Cerebellar nuclear complex (tissue), 1 donor: ENCODE results near the gene FUT3.

ENCODE experiments used
- DNase-seq, 2 experiments: peaks; one replicate each; lab custom pipeline; 2025; lab: John Stamatoyannopoulos, UW

The FUT3 gene

DNA sequence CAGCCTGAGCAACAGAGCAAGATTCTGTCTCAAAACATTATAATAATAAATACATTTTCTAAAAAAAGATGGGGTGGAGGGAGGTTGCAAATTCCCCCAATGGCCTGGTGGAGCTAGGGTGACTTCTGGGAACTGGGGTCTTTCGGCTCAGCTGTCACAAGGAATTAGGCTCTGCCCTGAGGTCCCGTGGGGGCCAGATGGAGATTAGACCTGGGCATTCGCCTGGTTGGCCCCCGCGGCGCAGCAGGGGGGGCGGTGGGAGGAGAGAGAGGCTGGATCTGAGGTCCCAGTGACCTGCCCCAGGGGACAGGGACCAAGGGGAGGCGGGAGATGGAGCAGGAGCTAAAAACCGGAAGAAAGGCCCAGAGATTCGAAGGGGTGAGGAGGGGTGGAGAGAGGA, 26.5 kb downstream of the FUT3 start:
- DNase-seq = no peak

DNA sequence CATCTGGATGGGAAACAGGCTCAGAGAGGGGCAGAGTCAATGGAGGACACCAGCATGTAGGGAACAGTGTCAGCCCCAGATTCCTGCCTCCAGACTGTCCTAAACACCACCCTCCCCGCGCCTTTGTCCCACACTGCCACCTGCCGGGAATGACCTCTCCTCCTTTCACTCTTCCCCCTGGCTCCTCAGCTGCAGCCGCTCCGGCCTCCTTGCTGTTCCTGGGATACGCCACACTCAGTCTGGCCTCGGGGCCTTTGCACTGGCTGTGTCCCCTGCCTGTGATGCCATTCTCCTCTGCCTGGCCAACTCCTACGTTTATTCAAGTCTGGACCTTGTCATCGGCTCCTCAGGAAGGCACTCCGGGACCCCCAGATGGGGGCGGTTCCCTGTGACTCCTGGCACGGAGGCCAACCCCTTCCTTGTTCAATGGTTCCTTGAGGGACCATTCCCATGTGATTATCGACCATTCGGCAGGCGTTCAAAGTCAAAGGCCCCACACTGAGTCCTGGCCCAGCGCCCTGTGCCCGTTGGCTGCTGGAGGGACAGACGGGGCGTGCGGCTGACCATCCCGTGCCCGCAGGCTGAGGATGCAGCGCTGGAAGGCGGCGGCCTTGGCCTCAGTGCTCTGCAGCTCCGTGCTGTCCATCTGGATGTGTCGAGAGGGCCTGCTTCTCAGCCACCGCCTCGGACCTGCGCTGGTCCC, 27.5 kb downstream of the FUT3 start:
- DNase-seq = no peak

DNA sequence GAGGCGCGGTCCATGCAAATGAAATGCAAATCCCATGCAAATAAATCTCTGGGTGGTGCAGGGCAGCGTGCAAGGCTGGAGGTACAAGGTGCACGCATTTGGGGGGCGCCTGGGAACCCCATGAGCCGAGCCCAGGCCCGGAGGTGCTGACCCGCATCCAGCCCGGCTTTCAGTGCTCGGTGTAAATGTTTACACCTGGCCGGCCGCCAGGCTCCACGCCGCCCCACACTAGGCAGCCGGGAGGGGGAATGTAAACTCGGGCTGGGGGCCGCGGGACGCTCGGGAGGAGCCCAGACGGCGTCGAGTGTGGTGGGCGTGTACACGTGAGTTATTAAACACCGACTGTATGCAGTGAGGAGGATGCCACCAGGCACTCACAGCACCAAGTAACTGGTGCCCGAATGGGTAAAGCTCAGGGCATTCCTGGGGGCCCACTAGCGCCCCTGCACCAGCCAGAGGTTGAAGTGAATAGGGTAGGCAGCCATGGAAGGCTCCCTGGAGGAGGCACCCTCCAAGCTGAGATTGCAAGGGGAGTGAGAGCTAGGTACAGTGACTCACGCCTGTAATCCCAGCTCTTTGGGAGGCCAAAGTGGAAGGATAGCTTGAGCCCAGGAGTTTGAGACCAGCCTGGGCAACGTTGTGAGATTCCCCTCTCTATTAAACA, 28.9 kb downstream of the FUT3 start:
- DNase-seq = no peak

DNA sequence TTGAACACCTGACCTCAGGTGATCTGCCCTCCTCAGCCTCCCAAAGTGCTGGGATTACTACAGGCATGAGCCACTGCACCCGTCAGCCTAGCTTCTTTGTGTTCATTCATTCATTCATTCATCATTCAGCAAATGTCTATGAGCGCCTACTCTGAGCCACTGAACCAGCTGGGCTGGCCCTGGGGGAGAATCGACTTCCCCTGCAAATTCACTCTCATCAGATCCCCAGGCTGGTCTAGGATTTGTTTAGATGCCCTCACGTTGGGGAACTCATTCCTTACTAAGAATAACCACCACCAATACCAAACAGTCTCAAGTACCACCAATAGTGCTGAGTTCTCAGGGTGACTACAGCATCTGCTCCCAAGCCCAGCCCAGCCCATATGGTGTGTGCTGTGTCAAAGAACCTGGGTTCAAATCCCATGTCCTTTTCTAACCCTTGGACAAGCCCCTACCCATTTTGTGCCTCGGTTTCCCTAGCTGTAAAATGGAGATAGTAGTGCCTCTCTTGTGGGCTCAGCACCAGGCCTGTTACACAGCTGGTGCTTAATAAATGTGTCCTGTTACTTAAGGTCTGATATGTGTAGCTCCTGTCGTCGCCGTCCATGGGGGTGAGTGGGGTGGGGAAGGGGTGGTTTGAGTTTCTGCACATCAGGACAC, 29.6 kb downstream of the FUT3 start:
- DNase-seq = no peak

DNA sequence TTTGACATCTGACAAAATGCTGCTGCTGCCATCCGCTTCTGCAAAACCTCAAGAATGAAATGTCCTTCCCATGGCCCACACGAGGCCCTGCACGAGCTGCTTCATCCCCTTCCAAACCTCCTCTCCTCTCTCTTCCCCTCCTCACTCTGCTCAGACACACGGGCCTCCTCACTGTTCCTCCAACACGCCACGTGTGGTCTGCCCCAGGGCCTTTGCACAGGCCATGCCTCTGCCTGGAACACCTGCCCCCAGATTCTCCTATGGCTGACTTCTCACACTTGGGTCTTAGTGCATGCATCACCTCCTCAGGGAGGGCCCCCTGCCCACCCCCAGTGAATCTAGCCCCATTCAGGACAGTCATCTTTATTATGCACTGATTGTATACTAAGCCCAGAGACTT, 30.5 kb downstream of the FUT3 start:
- DNase-seq = no peak

DNA sequence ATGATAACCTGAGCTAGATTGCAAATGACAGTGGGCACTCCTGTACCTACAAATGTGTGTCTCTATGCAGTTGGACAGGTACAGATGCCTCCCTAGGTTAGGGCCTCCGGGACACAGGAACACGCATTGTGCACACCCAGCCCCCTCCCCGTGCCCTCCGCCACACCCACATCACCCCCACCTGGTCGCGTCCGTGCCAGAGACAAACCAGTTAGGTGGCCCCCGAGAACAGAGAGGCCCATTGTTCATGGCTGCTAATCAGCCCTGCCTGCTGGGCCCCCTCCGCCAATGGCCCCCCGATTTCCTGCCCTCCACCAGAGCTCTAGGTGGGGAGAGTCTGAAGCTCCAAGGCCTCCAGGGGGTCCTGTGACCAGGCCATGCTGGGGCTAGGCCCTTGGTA, 32.7 kb downstream of the FUT3 start:
- no peak for DNase-seq

- DNase-seq = no peak
Observed at GRCh38 chr19:5817218-5817617, 34.0 kb downstream of the FUT3 start.

GRCh38 chr19:5814852-5815246, 36.4 kb downstream of the FUT3 start:
- no peak for DNase-seq

GRCh38 chr19:5814123-5814851, 37.0 kb downstream of the FUT3 start:
- no peak for DNase-seq

- no peak for DNase-seq
Observed at GRCh38 chr19:5811117-5811516, 40.1 kb downstream of the FUT3 start.

DNA sequence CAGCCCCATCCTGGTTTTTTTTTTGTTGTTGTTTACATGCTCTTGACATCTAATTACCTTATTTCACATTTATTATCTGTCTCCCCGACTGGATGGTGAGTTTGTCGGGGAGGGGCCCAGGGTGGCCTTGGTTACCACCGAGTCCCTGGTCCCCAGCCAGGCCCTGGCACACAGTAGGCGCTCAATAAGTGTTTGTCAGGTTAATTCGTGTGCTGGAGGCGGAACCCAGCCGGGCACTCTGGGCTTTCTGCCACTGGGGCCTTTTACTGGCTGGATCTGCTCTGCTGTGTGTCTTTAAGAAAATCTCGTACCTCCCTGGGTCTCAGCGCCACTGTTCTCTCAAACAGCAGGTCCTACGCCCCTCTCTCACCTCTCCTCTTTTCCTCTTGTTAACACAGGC, 41.8 kb downstream of the FUT3 start:
- no peak for DNase-seq

- no peak for DNase-seq
Observed at GRCh38 chr19:5809053-5809452, 42.2 kb downstream of the FUT3 start.

DNA sequence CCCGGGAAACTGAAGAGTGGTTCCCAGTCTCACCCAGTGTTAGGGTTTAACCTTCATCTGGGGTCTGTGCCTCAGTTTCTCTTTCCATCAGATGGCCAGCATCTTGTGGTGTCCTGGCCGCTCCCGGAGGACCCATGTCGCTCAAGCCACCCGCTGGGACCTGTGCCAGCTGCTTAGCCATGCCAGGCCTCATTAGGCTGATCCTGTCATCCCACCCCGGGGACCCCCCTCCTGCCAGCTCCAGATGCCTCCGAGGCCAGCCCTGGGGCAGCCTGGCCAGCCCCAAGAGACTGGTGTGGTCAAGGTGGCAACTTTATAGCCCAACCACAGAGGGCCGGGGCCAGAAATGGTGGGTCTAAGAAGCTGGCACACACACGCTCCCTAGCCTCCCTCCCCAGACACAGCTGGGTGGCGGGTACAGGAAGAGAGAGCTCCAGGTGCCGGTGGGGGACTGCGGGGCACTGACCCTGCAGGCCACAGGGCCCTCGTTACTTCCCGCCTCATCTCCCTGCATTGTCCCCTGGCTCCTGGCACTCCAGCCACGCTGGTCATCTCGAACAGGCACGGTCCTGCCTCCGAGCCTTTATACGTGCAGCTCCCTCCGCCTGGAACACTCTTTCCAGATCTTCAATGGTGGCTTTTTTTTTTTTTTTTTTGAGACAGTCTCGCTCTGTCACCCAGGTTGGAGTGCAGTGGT, 43.0 kb downstream of the FUT3 start:
- DNase-seq = no peak

- DNase-seq = no peak
Observed at GRCh38 chr19:5806905-5807304, 44.3 kb downstream of the FUT3 start.

DNA sequence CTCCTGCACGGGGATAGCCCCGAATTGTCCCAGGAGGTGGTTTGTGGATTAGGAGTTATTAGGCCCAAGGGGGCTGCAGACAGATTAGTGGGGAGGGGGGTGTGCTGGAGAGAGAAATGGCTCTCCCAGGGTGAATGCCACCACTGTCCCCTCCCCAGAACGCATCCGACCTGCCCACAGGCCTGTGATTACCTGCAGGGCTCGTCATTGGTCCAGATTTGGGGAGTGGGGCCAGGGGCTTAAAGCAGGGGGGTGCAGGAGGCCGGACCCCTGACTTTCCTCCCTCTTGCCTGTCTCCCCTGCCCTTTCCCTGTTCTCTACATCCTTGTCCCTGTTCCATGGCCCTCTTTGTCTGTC, 45.1 kb downstream of the FUT3 start:
- no peak for DNase-seq

GRCh38 chr19:5805462-5806132, 45.7 kb downstream of the FUT3 start:
- DNase-seq = no peak

DNA sequence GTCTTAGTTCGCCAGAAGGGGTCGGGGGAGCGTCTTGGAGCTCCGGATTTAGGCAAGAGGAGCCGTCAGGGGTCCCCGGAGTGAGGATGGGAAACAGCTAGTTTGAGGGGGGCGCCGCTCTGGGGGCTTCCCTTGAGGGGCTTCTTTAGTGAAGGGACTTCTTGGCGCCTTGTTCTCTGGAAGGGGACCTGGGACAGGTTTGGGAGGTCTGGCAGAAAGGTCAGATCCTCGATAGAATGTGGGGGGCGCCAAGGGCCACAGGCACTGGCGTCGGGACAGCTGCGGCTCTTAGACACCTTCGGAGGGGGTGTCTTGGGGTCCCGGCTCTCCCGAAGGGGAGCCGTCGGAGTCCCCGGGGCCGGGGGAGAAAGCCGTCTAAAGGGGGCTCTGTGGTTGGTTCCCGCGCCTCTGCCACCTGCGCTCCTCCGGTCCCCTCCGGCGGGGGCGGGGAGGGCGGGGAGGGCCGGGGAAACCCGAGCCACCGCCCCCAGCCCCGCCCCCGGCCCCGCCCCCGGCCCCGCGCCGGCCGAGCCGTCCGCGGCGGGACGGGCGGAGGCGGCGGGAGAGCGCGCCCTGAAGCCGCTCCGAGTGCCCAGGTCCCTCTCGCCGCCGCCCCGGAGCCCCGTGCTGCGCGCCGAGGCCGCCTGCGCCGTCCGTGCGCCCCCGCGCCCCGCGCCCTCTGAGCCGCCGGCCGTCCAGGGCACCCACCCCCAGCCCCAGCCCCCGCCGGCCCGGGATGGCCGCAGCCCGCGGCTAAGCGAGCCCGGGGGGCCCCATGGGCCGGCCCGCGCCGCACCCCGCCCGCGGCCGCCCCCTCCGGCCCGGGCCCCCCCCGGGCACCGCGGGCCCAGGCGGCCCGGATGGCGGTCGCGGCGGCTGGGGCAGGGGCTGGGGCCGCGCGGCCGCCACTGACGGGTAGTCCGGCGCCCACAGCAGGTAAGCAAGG, 46.5 kb downstream of the FUT3 start, which contains the start of gene NRTN:
NRTN (plus strand) TSS at position 552 of the 946 bp plus-strand sequence. CDS start 19,099 bp downstream, outside the sequence.
- no peak for DNase-seq

DNA sequence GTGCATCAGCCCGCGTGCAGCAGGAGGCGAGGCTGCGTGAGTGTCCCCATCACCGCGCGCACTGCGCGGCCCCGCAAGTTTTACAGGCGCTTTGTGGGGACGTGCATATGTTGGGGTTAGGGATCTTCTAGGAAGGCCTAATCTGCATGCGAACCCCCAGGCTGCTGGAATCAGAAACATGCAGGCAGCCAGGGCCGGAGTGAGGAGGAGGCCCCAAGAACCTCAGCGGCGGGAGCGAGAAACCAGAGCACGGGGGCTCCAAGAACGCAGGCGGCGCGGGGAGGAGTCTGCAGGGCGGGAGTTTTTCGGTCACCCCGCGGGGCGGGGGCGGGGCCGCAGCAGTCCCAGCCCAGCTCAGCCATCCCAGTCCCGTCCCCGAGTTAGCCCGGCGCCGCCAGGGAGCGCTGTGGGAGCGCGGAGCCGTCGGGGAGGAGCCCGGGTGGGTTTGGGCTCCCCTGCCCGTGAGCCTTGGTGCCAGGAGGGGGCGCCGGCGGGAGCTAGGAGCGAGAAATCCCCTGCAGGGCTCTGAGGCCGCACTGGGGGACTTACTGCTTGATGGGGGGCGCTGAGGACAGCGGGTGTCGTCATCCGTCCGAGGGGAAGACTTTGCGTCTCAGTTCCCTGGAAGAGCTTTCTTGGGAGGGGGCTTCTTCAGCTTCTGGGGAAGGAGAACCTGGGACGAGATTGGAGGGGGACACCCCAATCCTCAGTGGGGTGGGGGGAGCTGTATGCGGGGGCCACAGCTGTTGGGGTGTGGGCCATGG, 47.3 kb downstream of the FUT3 start:
- DNase-seq = no peak

DNA sequence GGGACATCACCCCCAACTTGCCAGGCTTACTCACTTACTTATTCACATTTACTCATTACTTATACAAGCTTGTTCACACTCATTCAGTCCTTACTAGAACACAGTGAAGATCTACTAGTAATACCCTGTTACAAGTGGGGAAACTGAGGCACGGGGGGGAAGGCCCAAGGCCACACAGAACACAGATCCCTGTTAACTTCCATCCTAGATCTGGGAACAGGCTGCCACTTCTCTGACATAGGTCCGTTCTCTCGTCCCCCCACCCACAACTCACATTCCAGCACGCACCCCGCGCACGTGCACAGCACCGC, 47.9 kb downstream of the FUT3 start:
- DNase-seq = no peak
